ENCODE measurements around the gene EMX2.
"Not testable (repeated sequence)": the region's sequence is repeated elsewhere in the genome, so short reads cannot be mapped to it uniquely, and the experiment has no call there.

Gene EMX2

DNA sequence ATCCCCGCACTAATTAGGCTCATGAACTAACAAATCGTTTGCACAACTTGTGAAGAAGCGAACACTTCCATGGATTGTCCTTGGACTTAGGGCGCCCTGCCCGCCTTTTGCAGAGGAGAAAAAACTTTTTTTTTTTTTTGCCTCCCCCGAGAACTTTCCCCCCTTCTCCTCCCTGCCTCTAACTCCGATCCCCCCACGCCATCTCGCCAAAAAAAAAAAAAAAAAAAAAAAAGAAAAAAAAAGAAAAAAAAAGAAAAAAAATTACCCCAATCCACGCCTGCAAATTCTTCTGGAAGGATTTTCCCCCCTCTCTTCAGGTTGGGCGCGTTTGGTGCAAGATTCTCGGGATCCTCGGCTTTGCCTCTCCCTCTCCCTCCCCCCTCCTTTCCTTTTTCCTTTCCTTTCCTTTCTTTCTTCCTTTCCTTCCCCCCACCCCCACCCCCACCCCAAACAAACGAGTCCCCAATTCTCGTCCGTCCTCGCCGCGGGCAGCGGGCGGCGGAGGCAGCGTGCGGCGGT is at the start of gene EMX2:
EMX2 (plus strand) TSS at position 41 of the 519 bp plus-strand sequence. CDS start 522 bp downstream, outside the sequence.
- DNase-seq (ENCODE audit: low read depth in 1 of 2, low spot score in 1 of 2), result no peak

DNA sequence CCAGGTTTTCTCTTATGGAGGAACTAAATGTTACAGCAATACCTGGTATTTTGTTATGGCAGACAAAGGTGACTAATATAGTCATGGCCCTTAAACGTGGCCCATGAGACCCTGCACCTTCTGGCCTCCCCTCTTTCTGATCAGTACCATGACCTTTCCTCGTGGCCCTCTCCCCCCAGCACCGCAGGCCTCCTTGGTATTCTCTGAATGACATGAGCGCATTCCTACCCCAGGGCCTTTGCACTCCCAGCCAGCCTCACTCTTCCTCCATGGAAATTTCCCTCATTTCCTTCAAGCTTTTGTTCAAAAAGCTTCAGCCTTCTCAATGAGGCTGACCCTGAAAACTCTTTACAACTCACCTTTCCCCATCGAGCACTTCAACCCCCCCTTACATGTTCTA is 46.5 kb upstream of the EMX2 start:
- DNase-seq (ENCODE audit: low read depth in 1 of 2, low spot score in 1 of 2), result no peak

GRCh38 chr10:117496616-117497028 is 45.9 kb upstream of the EMX2 start:
- peak; percentile 52 to 65 for DNase-seq (ENCODE audit: low read depth in 1 of 2, low spot score in 1 of 2)

- no peak for DNase-seq (ENCODE audit: low read depth in 1 of 2, low spot score in 1 of 2)
Measured at GRCh38 chr10:117497736-117498135, 44.8 kb upstream of the EMX2 start.

DNA sequence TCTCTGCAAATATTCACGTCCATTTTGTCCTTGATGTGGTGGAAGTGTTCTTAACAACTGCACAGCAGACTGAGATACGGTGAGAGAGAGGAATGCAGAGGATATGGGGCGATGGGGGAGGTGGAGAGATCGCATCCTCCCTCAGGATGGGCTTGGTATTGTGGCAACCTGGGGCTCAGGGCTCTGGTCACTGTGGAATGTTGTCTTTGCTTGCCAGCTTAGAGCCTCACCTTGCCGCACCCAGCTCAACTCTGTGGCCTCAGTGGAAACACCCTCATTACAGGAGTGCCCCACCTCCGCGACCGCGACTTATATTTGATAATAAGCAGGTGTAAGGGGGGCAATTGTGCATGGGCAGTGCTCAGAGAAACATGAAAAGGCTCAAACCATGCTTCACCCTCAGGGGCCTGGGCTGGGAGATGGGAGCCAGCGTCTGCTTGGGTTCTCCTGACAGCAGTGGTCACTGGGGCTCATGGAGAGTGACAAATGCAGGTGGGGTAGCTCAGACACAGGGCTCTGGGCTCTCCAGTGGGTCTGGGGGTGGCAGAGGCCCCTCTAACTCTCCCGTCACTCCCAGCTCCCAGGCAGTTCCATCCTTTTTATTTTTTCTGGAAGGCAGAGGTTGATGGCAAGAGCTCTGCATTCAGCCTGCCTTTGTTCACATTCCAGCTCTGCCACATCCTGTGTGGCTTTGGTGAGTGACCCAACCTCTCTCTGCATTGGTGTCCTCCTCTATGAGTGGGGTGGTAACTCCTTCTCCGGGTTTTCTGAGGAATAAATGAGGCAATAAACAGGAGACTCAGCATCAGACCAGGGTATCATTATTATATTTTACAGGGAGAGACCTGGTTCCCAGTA is 43.1 kb upstream of the EMX2 start:
- no peak for DNase-seq (ENCODE audit: low read depth in 1 of 2, low spot score in 1 of 2)

DNA sequence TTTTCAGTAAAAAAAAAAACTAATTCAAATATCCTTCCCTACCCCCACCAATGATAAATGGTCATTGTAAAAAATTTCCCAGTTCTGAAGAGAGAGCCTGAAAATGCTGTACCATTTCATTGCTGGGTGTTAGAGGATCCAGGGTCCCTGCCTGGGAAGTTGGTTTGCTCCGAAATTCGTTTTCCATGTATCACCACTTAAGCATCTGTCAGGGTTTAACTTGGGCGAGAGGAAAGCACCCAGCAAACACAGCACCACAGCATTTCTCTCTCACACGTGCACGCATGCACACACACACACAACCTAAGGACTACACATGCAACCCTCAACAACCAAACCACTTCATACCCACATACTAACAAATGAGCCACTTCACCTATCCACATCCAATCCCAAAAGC is 42.1 kb upstream of the EMX2 start:
- no peak for DNase-seq (ENCODE audit: low read depth in 1 of 2, low spot score in 1 of 2)

DNA sequence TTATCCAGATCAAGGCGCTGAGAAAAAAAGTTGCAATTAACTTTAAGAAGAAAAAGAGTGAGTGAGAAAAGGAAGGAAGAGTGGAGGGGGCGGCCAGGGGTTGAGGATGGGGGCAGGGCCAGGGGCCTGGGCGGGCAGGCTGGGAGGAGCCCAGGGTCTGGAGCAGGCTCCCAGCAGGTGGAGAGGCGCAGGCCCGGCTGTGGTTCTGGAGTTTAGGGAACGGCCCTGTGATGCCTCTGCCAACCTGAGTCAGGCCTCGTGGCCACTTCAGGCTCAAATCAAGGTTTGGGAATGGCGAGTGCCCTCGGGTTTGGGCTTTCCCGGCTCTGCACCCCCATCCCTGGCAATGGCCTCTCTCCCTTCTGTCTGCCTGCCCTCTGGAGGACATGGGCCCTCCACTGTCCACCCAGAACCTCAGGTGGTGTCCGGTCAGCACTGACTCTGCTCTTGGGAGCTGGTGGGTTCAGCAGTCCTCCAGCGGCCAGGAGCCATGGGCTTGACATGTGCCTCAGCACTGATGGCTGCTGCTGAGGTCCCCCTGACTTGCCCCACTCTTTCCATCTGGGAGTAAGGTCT is 41.0 kb upstream of the EMX2 start:
- no peak for DNase-seq (ENCODE audit: low read depth in 1 of 2, low spot score in 1 of 2)

DNA sequence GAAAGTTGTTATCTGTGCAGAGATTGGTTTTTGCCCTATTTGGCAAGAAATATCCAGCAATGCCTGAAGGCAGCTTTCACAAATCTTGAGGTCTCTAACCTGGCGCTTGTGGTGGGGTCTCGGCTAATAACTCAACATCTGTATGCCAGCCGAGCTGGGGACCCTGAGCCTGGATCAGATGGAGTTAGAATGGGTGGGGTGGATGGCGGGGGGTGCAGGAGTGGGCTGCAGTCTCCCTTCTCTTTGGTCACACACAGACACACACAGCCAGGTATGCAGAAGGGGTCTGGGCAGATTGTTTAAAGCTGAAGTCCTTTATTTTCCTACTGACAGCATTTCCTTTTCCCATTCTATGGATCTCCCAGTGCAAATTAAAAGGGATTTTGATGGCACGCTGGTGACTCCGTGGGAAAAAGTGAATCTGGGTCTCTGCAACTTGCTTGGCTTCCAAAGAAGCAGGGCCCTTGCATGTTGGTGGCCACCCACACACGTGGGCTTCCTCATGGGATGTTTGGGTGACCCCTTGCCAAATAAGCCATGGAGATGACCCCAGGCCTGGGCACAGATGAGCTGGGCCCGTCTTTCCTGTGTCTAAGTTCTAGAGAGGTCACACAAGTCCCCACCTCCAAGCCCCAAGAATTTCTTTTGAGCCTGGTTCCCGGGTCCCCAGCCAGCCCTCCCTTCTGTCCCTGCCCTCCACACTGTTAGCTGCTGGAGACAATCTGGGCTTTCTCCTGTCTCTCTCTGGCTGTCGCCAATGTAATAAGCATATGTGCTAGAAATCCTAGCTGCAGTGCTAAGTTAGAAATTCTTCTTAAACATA is 39.9 kb upstream of the EMX2 start:
- no peak for DNase-seq (ENCODE audit: low read depth in 1 of 2, low spot score in 1 of 2)

- no peak for DNase-seq (ENCODE audit: low read depth in 1 of 2, low spot score in 1 of 2)
Measured at GRCh38 chr10:117503244-117504205, 39.0 kb upstream of the EMX2 start.

DNA sequence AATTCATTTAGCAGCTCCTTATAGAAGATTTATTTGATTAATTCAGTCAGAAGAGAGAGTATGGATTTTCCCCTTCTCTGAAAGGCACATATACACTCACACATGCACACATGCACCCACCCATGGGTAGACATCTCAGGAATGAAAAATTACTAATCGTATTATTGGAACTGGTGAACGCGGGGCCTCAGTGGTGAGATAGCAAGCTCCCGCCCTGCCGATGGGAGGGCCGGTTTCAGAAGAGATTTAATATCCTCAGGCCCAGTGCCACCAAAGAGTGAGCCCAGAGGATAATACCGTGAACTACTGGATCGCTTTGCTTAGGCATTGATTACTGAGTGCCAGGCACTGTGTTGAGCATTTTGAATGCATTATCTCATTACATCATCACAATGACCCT is 38.0 kb upstream of the EMX2 start:
- DNase-seq (ENCODE audit: low read depth in 1 of 2, low spot score in 1 of 2), result no peak

DNA sequence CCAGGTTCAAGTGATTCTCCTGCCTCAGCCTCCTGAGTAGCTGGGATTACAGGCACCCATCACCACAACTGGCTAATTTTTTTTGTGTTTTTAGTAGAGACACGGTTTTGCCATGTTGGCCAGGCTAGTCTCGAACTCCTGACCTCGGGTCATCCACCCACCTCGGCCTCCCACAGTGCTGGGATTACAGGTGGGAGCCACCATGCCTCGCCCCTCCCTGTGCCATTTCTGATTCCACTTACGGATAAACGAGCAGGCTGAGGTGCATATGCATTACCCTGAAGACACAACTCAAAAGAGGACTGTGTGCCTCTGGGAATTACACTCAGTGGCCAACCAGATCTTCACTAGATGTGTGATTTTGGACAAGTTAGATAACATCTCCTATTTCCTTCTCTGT is 35.5 kb upstream of the EMX2 start:
- DNase-seq (ENCODE audit: low read depth in 1 of 2, low spot score in 1 of 2), result not testable (repeated sequence)

DNA sequence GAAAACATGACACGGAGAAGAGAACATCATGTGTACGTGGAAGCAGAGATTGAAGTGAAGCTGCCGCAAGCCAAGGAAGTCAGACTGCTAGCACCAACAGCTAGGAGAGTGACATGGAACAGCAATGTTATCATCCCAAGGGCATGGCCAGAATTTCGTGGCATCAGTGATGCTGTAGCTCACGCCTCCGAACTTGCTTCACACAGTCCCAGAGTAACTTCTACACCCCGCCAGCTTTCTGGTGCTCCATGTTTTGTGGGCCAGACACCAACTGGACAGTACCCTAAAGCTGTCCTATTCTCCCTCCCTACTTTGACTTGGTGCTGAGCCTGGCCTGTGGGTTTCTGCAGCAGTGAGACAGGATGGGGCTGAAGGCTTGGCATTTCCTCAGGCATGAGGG is 33.0 kb upstream of the EMX2 start:
- DNase-seq (ENCODE audit: low read depth in 1 of 2, low spot score in 1 of 2), result no peak

- no peak for DNase-seq (ENCODE audit: low read depth in 1 of 2, low spot score in 1 of 2)
Measured at GRCh38 chr10:117511601-117512390, 30.8 kb upstream of the EMX2 start.

GRCh38 chr10:117514971-117515370 is 27.6 kb upstream of the EMX2 start:
- DNase-seq (ENCODE audit: low read depth in 1 of 2, low spot score in 1 of 2), result no peak

DNA sequence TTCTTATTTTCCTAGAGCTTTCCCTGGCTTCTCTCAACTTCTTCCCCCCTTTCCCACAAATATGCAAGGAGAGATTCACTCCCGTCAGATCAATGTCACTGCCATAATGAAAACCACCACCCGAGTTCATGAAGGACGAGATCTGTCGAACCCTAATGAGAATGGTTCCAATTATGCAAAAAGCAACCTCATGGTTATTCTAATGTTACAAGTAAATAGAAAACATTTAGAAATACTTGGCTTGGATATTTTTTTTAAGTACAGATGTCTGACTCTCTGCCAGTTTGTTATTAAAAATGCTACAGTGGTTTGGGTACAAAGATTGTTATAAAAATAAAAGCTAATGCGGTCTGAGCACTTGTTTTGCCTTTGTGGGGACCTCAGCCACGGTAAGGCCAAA is 25.9 kb upstream of the EMX2 start:
- no peak for DNase-seq (ENCODE audit: low read depth in 1 of 2, low spot score in 1 of 2)

GRCh38 chr10:117518246-117518645 is 24.3 kb upstream of the EMX2 start:
- DNase-seq (ENCODE audit: low read depth in 1 of 2, low spot score in 1 of 2), result no peak

DNA sequence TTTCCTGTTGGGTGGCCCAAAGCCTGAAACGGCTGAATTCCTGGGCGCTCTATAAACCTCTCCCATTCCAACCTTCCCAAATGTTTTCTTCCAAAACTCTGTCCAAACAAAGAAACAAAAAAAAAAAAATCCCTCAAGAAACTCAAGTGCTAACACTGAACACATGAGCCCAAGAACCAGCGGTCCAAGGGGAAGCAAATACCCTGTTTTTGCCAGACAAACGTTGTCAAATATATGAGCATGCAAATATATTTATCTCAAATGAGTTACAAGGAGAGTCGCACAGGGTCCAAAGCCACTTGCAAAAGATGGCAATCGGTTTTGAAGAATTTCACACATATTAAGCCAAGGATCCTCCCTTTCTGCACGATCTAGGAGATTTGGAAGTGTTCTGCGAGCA is 23.3 kb upstream of the EMX2 start:
- no peak for DNase-seq (ENCODE audit: low read depth in 1 of 2, low spot score in 1 of 2)

- DNase-seq (ENCODE audit: low read depth in 1 of 2, low spot score in 1 of 2), result no peak
Measured at GRCh38 chr10:117519879-117520278, 22.7 kb upstream of the EMX2 start.

GRCh38 chr10:117530791-117531190 is 11.8 kb upstream of the EMX2 start:
- DNase-seq (ENCODE audit: low read depth in 1 of 2, low spot score in 1 of 2), result no peak
